Fibroblast of lung (primary cell): Measurements from ENCODE around the gene GIMD1. TPM values are rescaled to one million over a fixed set of nuclear protein-coding genes. Genes with fewer than 3 reads are reported as not detected.

Experiments
- DNase-seq, 2 donors: peaks; one replicate each; pipeline versions ENCODE4 v3.0.0 to v3.0.0-alpha.2; 2010; ENCODE audit warnings: low read depth in 2 of 2
- H2AFZ ChIP-seq: 2 replicates; pipeline ENCODE4 v1.5.1; 2012; ENCODE audit warnings: low read length, control low read depth, inconsistent platforms
- H3K27ac ChIP-seq: 2 replicates; pipeline ENCODE4 v1.5.1; 2011; ENCODE audit warnings: low read length, control low read depth; ENCODE audit not compliant: insufficient read depth
- H3K27me3 ChIP-seq: 2 replicates; pipeline ENCODE4 v1.5.1; 2011; ENCODE audit warnings: mild to moderate bottlenecking, low read length; ENCODE audit not compliant: control insufficient read depth, insufficient read depth
- H3K36me3 ChIP-seq: 2 replicates; pipeline ENCODE4 v1.5.1; 2011; ENCODE audit warnings: low read length; ENCODE audit not compliant: control insufficient read depth, insufficient read depth
- H3K4me1 ChIP-seq: 2 replicates; pipeline ENCODE4 v1.5.1; 2011; ENCODE audit warnings: low read length; ENCODE audit not compliant: control insufficient read depth, insufficient read depth; ENCODE audit errors: extremely low read depth
- H3K4me2 ChIP-seq: 2 replicates; pipeline ENCODE4 v1.5.1; 2011; ENCODE audit warnings: low read length, control low read depth; ENCODE audit not compliant: insufficient read depth; ENCODE audit errors: extremely low read depth
- H3K4me3 ChIP-seq, 4 experiments: fragments of 200-600 bp in 1 of 4; sonication (generic) in 1 of 4; replicated peaks in 1 of 4; 2 replicates each; pipeline ENCODE4 v1.5.1; 2011 to 2016; ENCODE audit warnings: low read length in 4 of 4, low read depth in 3 of 4, mild to moderate bottlenecking in 3 of 4, control low read depth in 2 of 4, inconsistent platforms in 1 of 4, mixed read lengths in 1 of 4; ENCODE audit not compliant: insufficient read depth in 1 of 4; ENCODE audit errors: control extremely low read depth in 1 of 4
- H3K79me2 ChIP-seq: 2 replicates; pipeline ENCODE4 v1.5.1; 2012; ENCODE audit warnings: mild to moderate bottlenecking, low read length, inconsistent platforms; ENCODE audit not compliant: control insufficient read depth, insufficient read depth
- H3K9ac ChIP-seq: 2 replicates; pipeline ENCODE4 v1.5.1; 2011; ENCODE audit warnings: mild to moderate bottlenecking, low read length, control low read depth; ENCODE audit not compliant: insufficient read depth
- H3K9me3 ChIP-seq: 2 replicates; pipeline ENCODE4 v1.5.1; 2012; ENCODE audit warnings: low read depth, low read length; ENCODE audit not compliant: control insufficient read depth, insufficient read depth
- H4K20me1 ChIP-seq: 2 replicates; pipeline ENCODE4 v1.5.1; 2011; ENCODE audit warnings: low read length; ENCODE audit not compliant: control insufficient read depth, insufficient read depth; ENCODE audit errors: extremely low read depth
- CTCF ChIP-seq, 2 donors: IDR thresholded peaks in 1 of 2; conservative IDR thresholded peaks in 1 of 2; 1 replicate in 1 of 2; 2 replicates in 1 of 2; pipeline ENCODE4 v1.5.1; 2011 to 2012; ENCODE audit warnings: low read length in 2 of 2, control low read depth in 1 of 2, inconsistent platforms in 1 of 2, low read depth in 1 of 2, mild to moderate bottlenecking in 1 of 2
- EZH2 ChIP-seq: IDR thresholded peaks from 2 replicates; pipeline ENCODE4 v1.5.1; 2012; ENCODE audit warnings: low read length, control low read depth, mild to moderate bottlenecking; ENCODE audit errors: missing control alignments
- polyA plus RNA-seq, 2 donors: library from polyadenylated mRNA; depleted of rRNA in 1 of 2; stranded (reverse) in 1 of 2; unstranded in 1 of 2; fragments of >200 nt; gene quantifications; 2 replicates each; pipeline ENCODE4 v1.2.1, GENCODE V29; 2011 to 2012; ENCODE audit warnings: missing spikeins in 1 of 2
- total RNA-seq: library from RNA; depleted of rRNA; stranded (reverse); fragments of >200 nt; gene quantifications from 2 replicates; pipeline ENCODE4 v1.2.1, GENCODE V29; 2014

GIMD1 gene
- total and polyA plus RNA-seq, 2 donors (not counting 1 experiment from before 2014, with no cell fraction given) = not detected

DNA sequence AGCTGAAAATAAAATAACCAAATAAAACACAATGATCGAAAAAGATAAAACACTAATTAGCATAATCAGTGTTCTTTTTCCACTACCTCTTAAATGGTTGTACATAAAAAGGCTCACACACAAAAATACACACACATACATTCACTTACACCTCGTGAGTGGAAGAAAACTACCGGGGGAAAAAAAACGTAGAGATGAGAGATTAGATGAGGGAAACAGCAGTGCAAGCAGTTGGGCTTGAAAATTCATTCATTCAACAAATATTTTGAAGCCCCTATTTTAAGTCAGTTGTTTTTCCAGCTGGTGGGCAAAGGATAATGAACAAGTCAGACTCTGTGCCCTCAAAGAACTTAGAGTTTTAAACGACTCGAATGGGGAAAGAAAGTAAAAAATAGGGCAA is 53.6 kb downstream of the GIMD1 start:
- Histone ChIP-seq H3K36me3 (no peaks in the 10 kb centered on the region), H3K9me3 (no peaks in the 10 kb centered on the region), H4K20me1 (no peaks in the 10 kb centered on the region), H3K4me1 (peaks cover 8% of the 10 kb centered on the region), H3K4me3 (peak overlapping the region; percentile 86 to 98 (median 94)), H3K27ac (peak overlapping the region; percentile 99), H3K79me2 (peaks cover 68% of the 10 kb centered on the region), H3K27me3 (no peaks in the 10 kb centered on the region), H2AFZ (no peak overlapping the region), H3K9ac (no peak overlapping the region), H3K4me2 (peak overlapping the region; percentile 96)
- TF ChIP-seq CTCF (conservative IDR thresholded peaks at IDR 0.05 in 1 of 2, IDR thresholded peaks at IDR 0.05 in 1 of 2; ENCODE audit: low read depth in 1 of 2, low read length in 2 of 2) (no peak), EZH2 (no peak)
- DNase-seq = no peak

- no peak overlapping the region for H3K9ac ChIP-seq
- no peaks in the 10 kb centered on the region for H3K9me3 ChIP-seq
- H3K27me3 ChIP-seq = no peaks in the 10 kb centered on the region
- TF ChIP-seq EZH2 (no peak), CTCF (conservative IDR thresholded peaks at IDR 0.05 in 1 of 2, IDR thresholded peaks at IDR 0.05 in 1 of 2; ENCODE audit: low read depth in 1 of 2, low read length in 2 of 2) (no peak)
- H4K20me1 ChIP-seq = no peaks in the 10 kb centered on the region
- no peak overlapping the region for H3K4me3 ChIP-seq
- H3K36me3 ChIP-seq = no peaks in the 10 kb centered on the region
- peaks cover 49% of the 10 kb centered on the region for H3K79me2 ChIP-seq
- H3K27ac ChIP-seq = peak overlapping the region; percentile 32
- H3K4me2 ChIP-seq = peak overlapping the region; percentile 56
- peak in 1 of 2 donors; percentile 24 for DNase-seq
- no peak overlapping the region for H2AFZ ChIP-seq
- peaks cover 8% of the 10 kb centered on the region for H3K4me1 ChIP-seq
Measured at GRCh38 chr4:106312997-106313522, 55.5 kb downstream of the GIMD1 start.

GRCh38 chr4:106312377-106312776 is 56.2 kb downstream of the GIMD1 start:
- no peak overlapping the region for H3K4me3 ChIP-seq
- no peaks in the 10 kb centered on the region for H3K36me3 ChIP-seq
- peaks cover 42% of the 10 kb centered on the region for H3K79me2 ChIP-seq
- peak; percentile 6 to 58 for DNase-seq
- H3K27ac ChIP-seq = no peak overlapping the region
- peak overlapping the region; percentile 70 for H3K4me2 ChIP-seq
- no peak overlapping the region for H2AFZ ChIP-seq
- H3K4me1 ChIP-seq = peaks cover 5% of the 10 kb centered on the region
- TF ChIP-seq EZH2 = no peak
- TF ChIP-seq CTCF (conservative IDR thresholded peaks at IDR 0.05 in 1 of 2, IDR thresholded peaks at IDR 0.05 in 1 of 2; ENCODE audit: low read depth in 1 of 2, low read length in 2 of 2) = no peak
- H4K20me1 ChIP-seq = no peaks in the 10 kb centered on the region
- no peaks in the 10 kb centered on the region for H3K27me3 ChIP-seq
- no peak overlapping the region for H3K9ac ChIP-seq
- no peaks in the 10 kb centered on the region for H3K9me3 ChIP-seq

Other genes with a start within 250 kb of the GIMD1 start
- 51.1 and 69.9 TPM in 2 replicates for gene TBCK, start 52.6 kb downstream of the GIMD1 start, total RNA-seq
- 24.8 and 29.0 TPM in 2 replicates for gene TBCK, start 52.6 kb downstream of the GIMD1 start, polyA plus RNA-seq
- gene AIMP1, start 52.2 kb downstream of the GIMD1 start, total RNA-seq = 25.4 and 28.2 TPM in 2 replicates
- gene AIMP1, start 52.2 kb downstream of the GIMD1 start, polyA plus RNA-seq = 43.1 and 48.4 TPM in 2 replicates